CD4-positive, alpha-beta T cell (primary cell): ENCODE data around the gene ELP5. TPM values are rescaled to one million over a fixed set of nuclear protein-coding genes. Genes with fewer than 3 reads are reported as not detected.
A peak's percentile ranks its signal among the peaks of the same experiment; 100 is the strongest.

Experiments
- ATAC-seq: fragments of 200-7000 bp; cut with Tn5 transposase; one replicate; pipeline ENCODE4 v1.10.0; 2022; ENCODE audit warnings: mild to moderate bottlenecking; ENCODE audit not compliant: poor library complexity
- CTCF ChIA-PET: fragments of 350-600 bp; sonication (Branson Sonifier 250); formaldehyde crosslinking; loops from one replicate; lab custom pipeline; 2021; ENCODE audit warnings: antibody characterized with exemption, inconsistent platforms; lab: Charles Lee
- POLR2A ChIA-PET: fragments of 350-600 bp; sonication (Branson Sonifier 250); formaldehyde crosslinking; loops from one replicate; lab custom pipeline; 2021; ENCODE audit warnings: antibody characterized with exemption, inconsistent platforms; lab: Charles Lee
- DNase-seq, 14 experiments: peaks; one replicate each; pipeline ENCODE4 v3.0.0-alpha.2; 2013 to 2020; ENCODE audit warnings: mixed read lengths in 2 of 14
- H3K27ac ChIP-seq, 2 donors: one replicate each; pipeline versions ENCODE4 v1.5.1 to v1.7.0; 2013; ENCODE audit warnings: low read length in 2 of 2, low read depth in 1 of 2, mild to moderate bottlenecking in 1 of 2
- H3K27me3 ChIP-seq, 2 experiments: 1 replicate in 1 of 2; 2 replicates in 1 of 2; pipeline versions ENCODE4 v1.6.1 to v1.7.0; 2013; ENCODE audit warnings: low read length in 2 of 2, control low read depth in 1 of 2, mild to moderate bottlenecking in 1 of 2, moderate library complexity in 1 of 2; ENCODE audit not compliant: insufficient read depth in 2 of 2, control insufficient read depth in 1 of 2
- H3K36me3 ChIP-seq: one replicate; pipeline ENCODE4 v1.6.1; 2013; ENCODE audit warnings: low read length, control low read depth; ENCODE audit not compliant: insufficient read depth
- H3K4me1 ChIP-seq: one replicate; pipeline ENCODE4 v1.6.1; 2013; ENCODE audit warnings: low read length, control low read depth; ENCODE audit not compliant: insufficient read depth
- H3K4me3 ChIP-seq: one replicate; pipeline ENCODE4 v1.5.1; 2013; ENCODE audit warnings: mild to moderate bottlenecking, low read length, moderate library complexity
- H3K9me3 ChIP-seq, 2 experiments: 1 replicate in 1 of 2; 2 replicates in 1 of 2; pipeline versions ENCODE4 v1.6.1 to v1.7.0; 2013; ENCODE audit warnings: low read length in 2 of 2, mild to moderate bottlenecking in 2 of 2, control low read depth in 1 of 2, moderate library complexity in 1 of 2; ENCODE audit not compliant: control insufficient read depth in 1 of 2, insufficient read depth in 1 of 2
- H3K27ac Mint-ChIP-seq: one replicate; pipeline ENCODE4 v1.8.0; 2020; ENCODE audit warnings: mixed read lengths
- H3K27me3 Mint-ChIP-seq: one replicate; pipeline ENCODE4 v1.8.0; 2021; ENCODE audit warnings: mixed read lengths
- H3K36me3 Mint-ChIP-seq: one replicate; pipeline ENCODE4 v1.8.0; 2021; ENCODE audit warnings: low read depth, mixed read lengths
- H3K4me1 Mint-ChIP-seq: one replicate; pipeline ENCODE4 v1.8.0; 2021; ENCODE audit warnings: low read depth, mixed read lengths
- H3K4me3 Mint-ChIP-seq: one replicate; pipeline ENCODE4 v1.8.0; 2020; ENCODE audit warnings: mild to moderate bottlenecking, mixed read lengths
- H3K9me3 Mint-ChIP-seq: one replicate; pipeline ENCODE4 v1.8.0; 2020; ENCODE audit warnings: mixed read lengths
- intact Hi-C, 2 experiments: fragments of 100-400 bp; cut with DNase I in 1 of 2; cut with micrococcal nuclease in 1 of 2; formaldehyde crosslinking; loops; one replicate each; pipeline versions ENCODE4 v1.15.1 to v1.9.0; 2023 to 2025; cut with DNase I, micrococcal nuclease
- total RNA-seq, 174 experiments: library from RNA in 2 of 174; stranded (reverse) in 2 of 174; gene quantifications; one replicate each; pipeline ENCODE4 v1.2.3 and lab custom pipeline; 2021 to 2026
- TF ChIP-seq, protein P1 (sequence below): fragments of 200-600 bp; IDR thresholded peaks from one replicate; pipeline ENCODE4 v1.8.0; 2022; ENCODE audit warnings: antibody characterized with exemption, mild to moderate bottlenecking

ELP5 gene
- total RNA-seq, 2 experiments from 2014 or later, result 20.1 to 21.3 TPM

DNA sequence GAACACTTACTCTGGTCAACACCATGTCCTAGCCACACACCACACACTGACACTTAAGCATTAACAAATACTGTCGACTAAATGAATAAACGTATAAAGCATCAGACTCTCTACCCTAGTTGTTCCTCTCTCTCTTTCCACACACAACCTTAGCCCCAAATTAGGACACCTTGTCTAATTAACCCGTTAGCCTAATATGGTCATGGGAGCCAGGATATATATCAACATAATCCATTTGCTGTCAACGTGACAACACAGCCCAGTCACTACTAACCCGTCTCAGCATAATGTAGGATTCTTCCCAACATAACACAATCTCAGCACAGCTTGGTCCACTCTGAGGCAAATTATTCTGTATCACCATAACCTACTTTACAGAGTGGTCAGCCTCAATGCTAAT lies 19.9 kb upstream of the ELP5 start:
- POLR2A ChIA-PET, result interaction anchor here (17.0 kb wide), 1 partner anchor 13 kb away, joined by 234 read pairs; the partner anchor contains the start of genes ACADVL and DLG4

DNA sequence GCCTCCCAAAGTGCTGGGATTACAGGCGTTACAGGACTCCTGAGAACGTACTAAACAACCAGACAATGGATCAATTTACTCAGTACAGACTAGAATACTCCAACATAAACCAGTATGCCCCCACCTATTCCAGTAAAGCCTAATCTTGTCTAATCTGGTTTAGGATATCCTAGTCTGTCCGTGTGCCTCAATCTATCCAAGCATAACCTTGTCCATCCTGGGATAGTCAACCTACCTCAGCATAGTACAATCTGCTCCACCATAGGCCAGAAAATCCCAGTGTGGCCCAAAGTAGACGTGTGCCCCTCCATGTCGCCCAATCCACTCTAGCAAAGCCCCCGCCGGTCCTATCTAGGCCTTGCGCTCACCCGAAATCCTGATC lies 18.3 kb upstream of the ELP5 start:
- H3K36me3 Mint-ChIP-seq, result peaks cover 67% of the 10 kb centered on the region
- intact Hi-C loops, result loop anchor here (1.0 to 10.0 kb wide), 2 partner anchors 28 to 611 kb away; no protein-coding TSS in a partner anchor
- H3K9me3 ChIP-seq, result no peaks in the 10 kb centered on the region
- ATAC-seq (no peak), DNase-seq (no peak)
- H3K27ac ChIP-seq, result peak overlapping the region; percentile 48 to 81
- peak overlapping the region; percentile 92 for H3K27ac Mint-ChIP-seq
- peaks cover 60% of the 10 kb centered on the region for H3K4me1 ChIP-seq
- no peaks in the 10 kb centered on the region for H3K27me3 Mint-ChIP-seq
- CTCF ChIA-PET, result interaction anchor here (1.0 to 3.5 kb wide), 3 partner anchors 13 to 62 kb away, joined by 4 to 19 read pairs (median 6); partner anchors contain the start of genes ACADVL and DLG4
- H3K4me1 Mint-ChIP-seq, result peaks cover 46% of the 10 kb centered on the region
- peak overlapping the region; percentile 94 for H3K4me3 Mint-ChIP-seq
- POLR2A ChIA-PET, result interaction anchor here (0.8 to 17.0 kb wide), 12 partner anchors 9 to 340 kb away, joined by 3 to 234 read pairs (median 4); partner anchors contain the start of genes ACADVL, ACAP1, CTDNEP1 and DLG4
- TF ChIP-seq, protein P1, sequence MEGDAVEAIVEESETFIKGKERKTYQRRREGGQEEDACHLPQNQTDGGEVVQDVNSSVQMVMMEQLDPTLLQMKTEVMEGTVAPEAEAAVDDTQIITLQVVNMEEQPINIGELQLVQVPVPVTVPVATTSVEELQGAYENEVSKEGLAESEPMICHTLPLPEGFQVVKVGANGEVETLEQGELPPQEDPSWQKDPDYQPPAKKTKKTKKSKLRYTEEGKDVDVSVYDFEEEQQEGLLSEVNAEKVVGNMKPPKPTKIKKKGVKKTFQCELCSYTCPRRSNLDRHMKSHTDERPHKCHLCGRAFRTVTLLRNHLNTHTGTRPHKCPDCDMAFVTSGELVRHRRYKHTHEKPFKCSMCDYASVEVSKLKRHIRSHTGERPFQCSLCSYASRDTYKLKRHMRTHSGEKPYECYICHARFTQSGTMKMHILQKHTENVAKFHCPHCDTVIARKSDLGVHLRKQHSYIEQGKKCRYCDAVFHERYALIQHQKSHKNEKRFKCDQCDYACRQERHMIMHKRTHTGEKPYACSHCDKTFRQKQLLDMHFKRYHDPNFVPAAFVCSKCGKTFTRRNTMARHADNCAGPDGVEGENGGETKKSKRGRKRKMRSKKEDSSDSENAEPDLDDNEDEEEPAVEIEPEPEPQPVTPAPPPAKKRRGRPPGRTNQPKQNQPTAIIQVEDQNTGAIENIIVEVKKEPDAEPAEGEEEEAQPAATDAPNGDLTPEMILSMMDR, result no peak
- peak overlapping the region; percentile 97 for H3K4me3 ChIP-seq
- no peaks in the 10 kb centered on the region for H3K9me3 Mint-ChIP-seq
- H3K27me3 ChIP-seq, result no peaks in the 10 kb centered on the region
- H3K36me3 ChIP-seq, result peaks cover 41% of the 10 kb centered on the region

More for the DNA sequence above, 19.9 kb upstream of the ELP5 start:
- H3K27ac ChIP-seq, result no peak overlapping the region
- H3K9me3 Mint-ChIP-seq, result no peaks in the 10 kb centered on the region
- H3K4me1 ChIP-seq, result peaks cover 54% of the 10 kb centered on the region
- TF ChIP-seq, protein P1, result no peak
- H3K4me1 Mint-ChIP-seq, result peaks cover 46% of the 10 kb centered on the region
- peaks cover 72% of the 10 kb centered on the region for H3K36me3 Mint-ChIP-seq
- no peaks in the 10 kb centered on the region for H3K9me3 ChIP-seq
- peaks cover 53% of the 10 kb centered on the region for H3K36me3 ChIP-seq
- H3K27ac Mint-ChIP-seq, result no peak overlapping the region
- H3K4me3 ChIP-seq, result no peak overlapping the region
- CTCF ChIA-PET, result interaction anchor here (0.9 kb wide), 1 partner anchor 11 kb away, joined by 3 read pairs; no protein-coding TSS in a partner anchor
- H3K4me3 Mint-ChIP-seq, result peak overlapping the region; percentile 65
- no peaks in the 10 kb centered on the region for H3K27me3 Mint-ChIP-seq
- intact Hi-C loops, result loop anchor here (10.0 kb wide), 1 partner anchor 613 kb away; no protein-coding TSS in a partner anchor
- no peaks in the 10 kb centered on the region for H3K27me3 ChIP-seq
- no peak for ATAC-seq
- DNase-seq, result no peak

DNA sequence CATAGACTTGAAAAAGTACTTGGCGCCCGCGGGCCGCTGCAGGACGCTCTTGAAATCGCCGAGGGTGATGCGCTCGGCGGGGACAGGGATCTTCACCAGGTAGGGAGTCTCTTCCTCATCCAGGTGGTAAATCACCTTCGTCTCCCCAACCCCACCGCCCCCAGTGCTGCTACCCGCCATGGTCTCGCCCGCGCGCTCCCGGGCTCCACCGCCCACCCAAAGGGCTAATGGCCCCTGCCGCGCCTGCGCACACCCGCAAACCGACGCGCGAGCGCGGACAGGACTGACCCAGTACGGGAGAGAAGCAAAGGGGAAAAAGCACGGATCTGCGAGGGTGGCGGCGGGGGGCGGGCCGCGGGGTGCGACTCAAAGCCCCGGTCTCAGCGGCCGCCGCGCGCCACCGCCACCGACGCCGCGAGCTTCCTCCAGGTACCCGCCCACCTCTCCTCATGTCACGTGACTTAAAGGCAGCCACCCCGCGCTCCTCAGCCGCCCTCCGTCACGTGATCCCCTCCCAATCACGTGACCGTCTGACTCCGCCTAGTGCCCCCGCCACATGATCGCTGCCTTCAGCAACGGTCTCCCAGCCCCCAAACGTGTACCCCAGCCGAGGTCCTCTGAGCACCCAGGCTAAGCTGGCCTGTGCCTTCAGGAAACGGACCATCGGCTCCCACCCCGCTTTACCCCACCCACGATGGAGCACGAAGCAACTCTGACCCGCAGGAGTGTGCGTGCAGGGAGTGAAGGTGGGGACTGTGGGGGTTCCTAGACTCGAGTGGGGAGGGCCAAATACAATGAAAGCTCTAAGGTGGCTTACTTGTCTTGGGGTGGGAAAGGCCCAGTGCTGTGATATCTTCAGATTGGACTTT lies 17.7 kb upstream of the ELP5 start, which contains the start of gene DVL2:
TSS of gene DVL2 (minus strand) at position 435 of the 869 bp plus-strand sequence. CDS start at position 180, 255 bp downstream.
- peak; percentile 56 for ATAC-seq
- peak within 1 kb of the TSS; percentile 94 for H3K4me3 Mint-ChIP-seq
- TF ChIP-seq, protein P1, result no peak
- H3K4me1 Mint-ChIP-seq, result peaks cover 46% of the 10 kb centered on the region
- no peaks in the 10 kb centered on the region for H3K9me3 ChIP-seq
- CTCF ChIA-PET, result interaction anchor here (1.0 to 3.5 kb wide), 3 partner anchors 14 to 62 kb away, joined by 4 to 19 read pairs (median 6); partner anchors contain the start of genes ACADVL and DLG4
- H3K36me3 Mint-ChIP-seq, result peaks cover 66% of the 10 kb centered on the region
- H3K27me3 Mint-ChIP-seq, result no peaks in the 10 kb centered on the region
- peaks cover 35% of the 10 kb centered on the region for H3K36me3 ChIP-seq
- H3K4me3 ChIP-seq, result peak within 1 kb of the TSS; percentile 97
- peak within 1 kb of the TSS; percentile 61 to 81 for H3K27ac ChIP-seq
- POLR2A ChIA-PET, result interaction anchor here (0.7 to 17.0 kb wide), 15 partner anchors 9 to 452 kb away, joined by 3 to 234 read pairs (median 4); partner anchors contain the start of genes ACADVL, ACAP1, CTDNEP1 and DLG4
- H3K4me1 ChIP-seq, result peaks cover 60% of the 10 kb centered on the region
- peak; percentile 89 to 97 (median 92) for DNase-seq
- intact Hi-C loops, result loop anchor here (1.0 to 10.0 kb wide), 2 partner anchors 29 to 610 kb away; no protein-coding TSS in a partner anchor
- H3K9me3 Mint-ChIP-seq, result no peaks in the 10 kb centered on the region
- no peaks in the 10 kb centered on the region for H3K27me3 ChIP-seq
- H3K27ac Mint-ChIP-seq, result peak within 1 kb of the TSS; percentile 92
